HL-60/S4 (cell line): ENCODE measurements around the gene CUTA.
"Not testable (repeated sequence)": the region's sequence is repeated elsewhere in the genome, so short reads cannot be mapped to it uniquely, and the experiment has no call there.

Experiments used
- in situ Hi-C: fragments of 300-500 bp; cut with MboI; formaldehyde crosslinking; loops from 2 replicates; pipeline ENCODE4 v1.14.3; 2022; ENCODE audit warnings: low sequenced_read_pairs

Gene CUTA

GRCh38 chr6:33407132-33407718 is 10.7 kb downstream of the CUTA start:
- in situ Hi-C loops, result no loop called here

GRCh38 chr6:33406126-33406525 is 11.8 kb downstream of the CUTA start:
- in situ Hi-C loops, result no loop called here

- in situ Hi-C loops, result no loop called here
Observed at GRCh38 chr6:33405386-33405940, 12.4 kb downstream of the CUTA start.

- in situ Hi-C loops, result no loop called here
Observed at GRCh38 chr6:33404884-33405283, 13.0 kb downstream of the CUTA start.

- in situ Hi-C loops, result not testable (repeated sequence)
Observed at GRCh38 chr6:33399881-33400280, 18.0 kb downstream of the CUTA start.

GRCh38 chr6:33398601-33399000 is 19.3 kb downstream of the CUTA start:
- in situ Hi-C loops, result not testable (repeated sequence)

GRCh38 chr6:33397541-33397940 is 20.4 kb downstream of the CUTA start:
- in situ Hi-C loops, result no loop called here

- in situ Hi-C loops, result no loop called here
Observed at GRCh38 chr6:33392979-33393378, 24.9 kb downstream of the CUTA start.

- in situ Hi-C loops, result no loop called here
Observed at GRCh38 chr6:33392595-33392948, 25.3 kb downstream of the CUTA start.

- in situ Hi-C loops, result no loop called here
Observed at GRCh38 chr6:33391922-33392594, 25.8 kb downstream of the CUTA start.

GRCh38 chr6:33391278-33391921 is 26.5 kb downstream of the CUTA start, which contains the start of gene KIFC1:
TSS of gene KIFC1 (plus strand) at chr6:33391823. CDS start at chr6:33391986, 163 bp downstream.
- in situ Hi-C loops, result no loop called here

GRCh38 chr6:33390767-33391277 is 27.1 kb downstream of the CUTA start:
- in situ Hi-C loops, result no loop called here

GRCh38 chr6:33390173-33390572 is 27.7 kb downstream of the CUTA start:
- in situ Hi-C loops, result no loop called here

- in situ Hi-C loops, result no loop called here
Observed at GRCh38 chr6:33384581-33385020, 33.3 kb downstream of the CUTA start.

GRCh38 chr6:33383427-33384185 is 34.3 kb downstream of the CUTA start:
- in situ Hi-C loops, result no loop called here

GRCh38 chr6:33380272-33380981 is 37.5 kb downstream of the CUTA start:
- in situ Hi-C loops, result no loop called here

GRCh38 chr6:33379184-33379583 is 38.7 kb downstream of the CUTA start:
- in situ Hi-C loops, result not testable (repeated sequence)

- in situ Hi-C loops, result no loop called here
Observed at GRCh38 chr6:33377171-33377570, 40.7 kb downstream of the CUTA start.

- in situ Hi-C loops, result no loop called here
Observed at GRCh38 chr6:33375143-33375671, 42.7 kb downstream of the CUTA start.
